Peyer's patch (tissue), 4 donors: ENCODE data around the gene EREG.

ENCODE experiments used
- CTCF ChIP-seq, 6 experiments: fragments of 450-650 bp in 4 of 6; fragments of 200-600 bp in 2 of 6; sonication (generic) in 1 of 6; IDR thresholded peaks; one replicate each; pipeline ENCODE4 v1.5.1; 2017 to 2019; ENCODE audit warnings: antibody characterized with exemption in 6 of 6, mild to moderate bottlenecking in 3 of 6, moderate library complexity in 1 of 6
- POLR2A ChIP-seq, 2 donors: fragments of 450-650 bp; IDR thresholded peaks; one replicate each; pipeline ENCODE4 v1.5.1; 2017; ENCODE audit warnings: antibody characterized with exemption in 2 of 2, mild to moderate bottlenecking in 2 of 2, moderate library complexity in 2 of 2

- TF ChIP-seq CTCF (IDR thresholded peaks at IDR 0.05) (no peak), POLR2A (IDR thresholded peaks at IDR 0.05) (no peak)
Measured at GRCh38 chr4:74318276-74318675, 46.7 kb upstream of the EREG start.
